Fibroblast of skin of right quadriceps (primary cell): ENCODE results near the gene CPEB2.
A peak's percentile ranks its signal among the peaks of the same experiment; 100 is the strongest.

Experiments
- DNase-seq: peaks from one replicate; pipeline ENCODE4 v3.0.0-alpha.2; 2013

CPEB2 gene

DNA sequence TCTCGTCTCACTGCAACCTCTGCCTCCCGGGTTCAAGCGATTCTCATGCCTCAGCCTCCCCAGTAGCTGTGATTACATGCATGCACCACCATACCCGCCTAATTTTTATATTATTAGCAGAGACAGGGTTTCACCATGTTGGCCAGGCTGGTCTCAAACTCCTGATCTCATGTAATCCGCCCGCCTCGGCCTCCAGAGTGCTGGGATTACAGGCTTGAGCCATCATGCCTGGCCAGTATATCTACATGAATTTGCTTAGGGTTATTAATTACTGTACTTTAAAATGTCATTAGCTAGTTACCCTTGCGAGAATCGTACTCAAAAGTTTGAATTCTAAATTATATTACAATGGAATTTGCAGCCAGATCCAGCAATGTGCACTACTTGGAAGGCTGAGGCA is 8.9 kb downstream of the CPEB2 start:
- DNase-seq = no peak

DNA sequence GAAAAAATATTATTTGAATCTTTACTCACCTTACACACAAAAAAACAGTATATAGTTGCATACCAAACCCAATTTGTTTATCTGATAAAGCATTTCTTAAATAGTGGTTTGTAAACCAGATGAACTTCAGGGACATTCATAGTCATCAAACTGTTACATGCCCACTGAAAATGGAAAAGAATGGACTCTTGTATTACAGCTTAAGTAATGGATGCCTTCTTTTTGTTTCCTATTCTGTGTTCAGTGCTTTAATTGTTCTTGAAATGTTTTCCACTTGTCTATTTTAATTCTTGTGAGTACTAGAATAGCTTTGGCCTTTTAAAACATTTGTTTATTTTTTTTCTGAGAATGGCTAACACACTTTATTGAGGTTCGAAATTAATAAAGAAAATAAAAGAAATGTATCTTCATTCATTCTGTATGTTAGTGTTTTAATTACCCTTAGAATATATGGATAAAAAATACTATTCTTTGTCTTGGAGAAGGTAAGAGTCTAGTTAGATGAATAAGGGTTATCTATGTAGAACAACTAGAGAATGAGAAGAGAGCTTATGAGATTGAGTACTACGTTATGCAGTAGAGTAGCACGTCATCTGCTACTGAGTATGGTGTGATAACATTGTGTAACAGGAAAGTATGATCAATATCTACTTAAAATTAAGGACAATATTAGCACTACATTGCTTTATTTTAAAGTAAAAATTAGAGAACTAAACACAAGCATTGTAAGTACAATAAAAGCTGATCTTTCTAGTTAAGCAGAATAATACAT is 9.9 kb downstream of the CPEB2 start:
- no peak for DNase-seq

- DNase-seq = no peak
Observed at GRCh38 chr4:15013585-15013984, 11.3 kb downstream of the CPEB2 start.

DNA sequence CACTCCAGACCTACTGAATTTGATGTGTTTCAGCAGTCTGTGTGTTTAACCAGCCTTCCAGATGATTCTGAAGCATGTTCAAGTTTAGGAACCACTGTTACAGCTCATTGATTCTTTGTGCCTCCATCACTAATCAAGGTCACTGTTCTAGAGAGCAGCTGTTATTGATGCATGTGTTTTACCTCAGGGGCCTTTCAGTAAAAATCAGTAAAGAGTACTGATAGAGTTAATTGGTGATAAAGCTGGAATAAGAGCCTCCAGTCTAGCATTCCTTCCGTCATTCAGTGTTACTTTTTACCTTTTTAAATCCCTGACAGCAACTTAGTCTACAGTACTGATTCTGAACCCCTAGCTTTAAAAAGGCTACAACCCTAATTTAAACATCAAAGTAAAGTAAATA is 12.9 kb downstream of the CPEB2 start:
- no peak for DNase-seq

- DNase-seq = no peak
Observed at GRCh38 chr4:15018361-15018760, 16.1 kb downstream of the CPEB2 start.

GRCh38 chr4:15020502-15021286 is 18.4 kb downstream of the CPEB2 start:
- DNase-seq = no peak

DNA sequence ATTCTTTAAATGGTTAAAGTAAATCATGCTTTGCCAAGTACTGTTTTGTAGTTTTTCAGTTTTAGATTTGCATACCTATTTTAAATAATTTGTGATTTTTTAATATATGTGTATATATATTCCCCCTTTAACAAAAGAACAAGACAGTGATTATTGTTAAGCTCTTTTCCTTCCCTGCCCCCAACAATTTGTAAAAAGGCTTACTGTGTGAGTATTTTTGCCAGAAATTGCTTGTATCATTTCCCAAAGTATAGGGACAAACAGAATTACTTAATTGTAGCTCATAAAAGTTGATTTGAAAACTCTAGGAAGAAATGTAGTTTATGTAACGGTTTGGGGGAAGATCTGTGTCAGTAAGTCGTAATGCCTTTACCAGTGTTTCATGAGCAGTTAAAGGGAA is 19.0 kb downstream of the CPEB2 start:
- DNase-seq = no peak

DNA sequence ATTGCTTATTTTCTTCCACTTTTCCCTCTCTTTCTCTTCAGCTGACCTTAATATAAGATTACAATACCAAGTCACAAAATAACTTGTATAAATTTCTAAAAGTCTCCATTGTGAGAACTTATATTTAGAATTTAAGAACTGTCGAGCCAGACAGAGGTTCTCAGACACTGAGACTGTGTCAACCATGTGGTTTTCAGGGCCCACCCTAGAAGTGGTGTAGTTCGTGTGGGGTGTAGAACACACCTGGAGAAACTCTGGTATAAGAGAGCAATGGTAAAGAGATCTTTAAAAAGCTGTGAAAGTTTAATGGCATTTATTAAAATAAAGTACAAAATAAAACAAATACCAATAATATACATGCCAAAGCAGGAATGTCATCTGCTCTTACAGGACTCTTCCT is 19.7 kb downstream of the CPEB2 start:
- no peak for DNase-seq

DNA sequence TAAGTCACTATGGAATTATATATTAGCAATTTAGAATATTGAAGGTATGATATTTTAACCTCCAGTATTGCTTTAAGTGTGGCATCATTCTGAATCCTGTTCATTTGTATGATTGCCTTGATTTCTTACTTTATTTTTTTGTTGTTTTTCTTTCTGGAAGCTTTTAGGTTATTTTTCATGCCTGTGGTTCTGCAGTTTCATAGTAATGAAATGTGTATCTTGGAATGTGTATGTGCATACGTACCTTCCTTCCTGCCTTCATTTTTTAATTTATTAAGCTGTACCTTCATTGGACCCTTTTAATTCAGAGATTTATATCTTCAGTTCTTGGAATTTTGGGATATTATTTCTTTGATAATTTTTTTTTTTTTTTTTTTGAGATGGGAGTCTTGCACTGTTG is 22.1 kb downstream of the CPEB2 start:
- peak; percentile 35 for DNase-seq

- no peak for DNase-seq
Observed at GRCh38 chr4:15025693-15026092, 23.4 kb downstream of the CPEB2 start.

GRCh38 chr4:15027921-15028435 is 25.7 kb downstream of the CPEB2 start:
- no peak for DNase-seq

DNA sequence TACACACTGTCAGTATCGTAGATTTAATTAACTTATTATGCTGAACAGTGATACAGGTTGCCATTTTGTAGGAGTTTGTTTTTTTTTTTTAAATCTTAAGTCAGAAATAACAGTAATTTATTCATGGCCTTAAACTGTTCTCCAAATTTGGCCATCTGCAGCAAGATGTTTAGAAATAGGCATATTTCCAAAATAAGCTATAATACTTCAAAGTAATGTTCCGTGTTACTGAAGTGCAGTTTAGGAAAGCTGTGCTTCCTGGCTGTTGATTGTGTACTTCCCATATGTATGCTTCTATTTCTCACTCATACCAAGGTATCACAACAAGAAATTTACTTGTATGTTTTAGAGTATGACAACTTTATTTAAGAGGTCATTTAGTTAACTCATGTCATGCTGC is 28.9 kb downstream of the CPEB2 start:
- DNase-seq = no peak

DNA sequence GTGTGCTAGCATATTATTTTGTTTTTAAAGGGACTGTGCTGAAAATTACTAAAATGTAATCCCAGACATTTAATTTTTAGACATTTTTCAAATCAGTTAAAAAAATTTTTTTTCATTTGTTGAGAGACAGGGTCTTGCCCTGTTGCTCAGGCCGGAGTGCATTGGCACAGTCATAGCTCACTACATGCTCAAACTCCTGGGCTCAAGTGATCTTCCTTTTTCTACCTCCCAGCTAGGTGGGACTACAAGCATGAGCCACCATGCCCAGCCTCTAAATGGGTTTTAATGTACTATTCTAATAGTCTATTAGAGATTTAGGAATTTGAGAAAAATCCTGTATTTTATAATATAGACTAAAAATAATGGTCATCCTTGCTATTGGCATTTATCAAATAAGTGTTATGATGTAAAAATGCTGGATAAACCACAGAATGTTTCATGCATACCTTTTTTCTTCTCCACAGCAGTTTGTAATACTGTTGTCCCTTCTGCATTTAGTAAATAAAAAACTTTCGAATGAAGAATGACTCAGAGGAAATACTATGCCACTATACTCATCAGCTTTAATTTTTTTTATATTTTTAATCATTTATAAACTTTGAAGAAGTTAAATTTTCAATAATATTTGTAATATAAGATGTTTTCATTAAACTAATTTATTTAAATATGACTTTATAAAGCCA is 29.9 kb downstream of the CPEB2 start:
- DNase-seq = peak; percentile 46

- DNase-seq = peak; percentile 21
Observed at GRCh38 chr4:15034071-15034764, 31.9 kb downstream of the CPEB2 start.

- no peak for DNase-seq
Observed at GRCh38 chr4:15035159-15035558, 32.9 kb downstream of the CPEB2 start.

- DNase-seq = peak; percentile 46
Observed at GRCh38 chr4:15037923-15038541, 35.8 kb downstream of the CPEB2 start.

DNA sequence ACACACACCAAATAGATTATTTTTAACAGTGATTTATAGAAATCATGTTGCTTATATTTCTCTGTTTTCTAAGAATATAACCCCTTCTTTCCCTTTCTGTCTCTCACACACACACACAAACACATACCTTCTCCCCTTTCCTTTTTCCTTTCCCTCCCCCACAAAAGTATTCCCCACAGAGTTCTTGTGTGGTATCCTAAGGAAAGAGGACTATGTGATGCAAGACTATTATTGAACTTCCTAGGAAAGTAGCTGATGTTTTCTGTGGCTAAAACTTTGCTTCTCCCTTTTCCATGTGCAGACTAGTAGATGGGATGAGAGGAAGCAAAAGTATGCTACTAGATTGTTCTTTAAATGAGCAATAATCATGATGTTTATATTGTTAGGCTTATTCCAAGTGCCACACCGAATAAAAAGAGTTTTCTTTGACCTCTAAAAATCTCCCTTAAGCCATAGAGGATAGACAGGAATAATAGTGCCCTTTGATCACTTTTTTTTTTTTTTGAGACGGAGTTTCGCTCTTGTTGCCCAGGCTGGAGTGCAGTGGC is 38.7 kb downstream of the CPEB2 start:
- DNase-seq = peak; percentile 59

DNA sequence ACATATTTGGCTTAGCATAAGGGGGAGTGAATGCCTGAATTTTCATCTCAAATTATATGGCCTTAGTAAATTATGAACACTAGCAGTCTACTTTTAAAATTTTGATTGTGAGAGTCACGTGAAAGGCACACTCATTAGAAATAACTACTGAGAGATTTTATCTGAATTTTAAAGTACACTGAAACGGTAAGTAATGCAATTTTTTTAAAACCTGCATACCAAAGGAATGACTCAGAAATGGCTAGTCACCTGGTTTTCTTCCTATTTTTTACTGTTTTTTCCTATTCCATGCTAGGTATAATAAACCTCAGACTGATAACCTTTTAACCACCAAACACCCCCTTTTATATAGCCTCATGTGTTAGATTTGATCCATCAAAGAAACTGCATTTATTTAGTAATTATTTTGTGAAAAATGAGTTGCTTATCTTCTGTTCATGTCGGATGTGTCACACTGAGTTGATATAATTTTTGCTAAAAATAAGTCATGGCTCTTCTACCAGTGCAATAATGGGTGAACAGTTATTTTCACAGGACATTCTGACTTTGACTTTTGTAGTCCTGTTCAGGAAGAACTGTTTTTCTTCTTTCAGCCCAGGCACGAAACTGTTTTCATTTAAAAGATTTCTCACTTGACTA is 40.4 kb downstream of the CPEB2 start:
- peak; percentile 15 for DNase-seq

DNA sequence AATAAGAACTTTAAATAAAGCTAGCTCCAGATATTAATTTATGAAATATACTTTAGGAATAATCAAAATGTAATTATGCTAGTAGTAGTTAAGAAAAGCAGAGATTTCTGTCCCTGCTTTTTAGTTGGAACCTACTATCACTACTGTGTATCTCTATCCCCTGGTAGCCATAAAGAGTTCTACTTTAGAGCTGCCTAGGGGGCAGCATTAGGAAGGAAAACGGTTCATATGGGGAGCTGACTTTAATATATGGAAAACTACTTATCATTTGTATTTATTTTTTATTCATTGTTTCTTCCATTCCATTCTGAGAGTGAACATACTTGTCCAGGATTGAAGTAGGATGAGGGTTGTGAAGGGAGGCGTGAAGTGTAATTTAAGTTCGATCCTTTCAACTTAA is 40.9 kb downstream of the CPEB2 start:
- no peak for DNase-seq

GRCh38 chr4:15043922-15044321 is 41.6 kb downstream of the CPEB2 start:
- no peak for DNase-seq

GRCh38 chr4:15054541-15054940 is 52.3 kb downstream of the CPEB2 start:
- DNase-seq = no peak

- no peak for DNase-seq
Observed at GRCh38 chr4:15060213-15060612, 57.9 kb downstream of the CPEB2 start.
